K562 (cell line): ENCODE results near the gene NOX5.

ENCODE experiments used
- CBX3 ChIP-seq, 2 experiments: IDR thresholded peaks; 1 replicate in 1 of 2; 2 replicates in 1 of 2; pipeline ENCODE4 v1.6.1; 2012; ENCODE audit warnings: inconsistent platforms in 2 of 2, low read length in 2 of 2, borderline replicate concordance in 1 of 2, control low read depth in 1 of 2
- CTCF ChIP-seq, 3 experiments: IDR thresholded peaks in 2 of 3; conservative IDR thresholded peaks in 1 of 3; 2 replicates each; pipeline ENCODE4 v1.5.1; 2011 to 2012; ENCODE audit warnings: low read length in 3 of 3, mild to moderate bottlenecking in 3 of 3, control low read depth in 2 of 3, improper control_type of control experiment in 1 of 3, inconsistent platforms in 1 of 3, low read depth in 1 of 3, mixed read lengths in 1 of 3, moderate library complexity in 1 of 3; ENCODE audit not compliant: insufficient read depth in 2 of 3
- ESRRA ChIP-seq: fragments of 450-650 bp; IDR thresholded peaks from 2 replicates; pipeline ENCODE4 v1.6.1; 2014; ENCODE audit warnings: low read depth, mild to moderate bottlenecking, moderate library complexity, borderline replicate concordance
- HDAC2 ChIP-seq: fragments of 450-650 bp; IDR thresholded peaks from 2 replicates; pipeline ENCODE4 v1.6.1; 2016; ENCODE audit warnings: mild to moderate bottlenecking
- KDM1A ChIP-seq, 2 experiments: fragments of 450-650 bp; IDR thresholded peaks; 2 replicates each; pipeline ENCODE4 v1.6.1; 2016; ENCODE audit warnings: mild to moderate bottlenecking in 2 of 2
- PATZ1 ChIP-seq: fragments of 250-450 bp; sonication (Bioruptor Pico); IDR thresholded peaks from 2 replicates; pipeline ENCODE4 v1.5.0; 2020; ENCODE audit warnings: mild to moderate bottlenecking, borderline replicate concordance
- PML ChIP-seq: IDR thresholded peaks from 2 replicates; pipeline ENCODE4 v1.6.1; 2012; ENCODE audit warnings: low read length, inconsistent platforms
- SMAD2 ChIP-seq: fragments of 150-350 bp; IDR thresholded peaks from 2 replicates; pipeline ENCODE4 v1.6.1; 2014; ENCODE audit warnings: low read depth, mild to moderate bottlenecking, low read length
- ZC3H4 ChIP-seq: sonication (generic); formaldehyde crosslinking; IDR thresholded peaks from 2 replicates; pipeline ENCODE4 v1.9.0; 2021; ENCODE audit warnings: missing genetic modification reagents, borderline replicate concordance
- ZC3H8 ChIP-seq: fragments of 450-650 bp; IDR thresholded peaks from 2 replicates; pipeline ENCODE4 v1.6.1; 2017
- ZNF354B ChIP-seq: fragments of 250-450 bp; sonication (Bioruptor Pico); IDR thresholded peaks from 2 replicates; pipeline ENCODE4 v1.4.0; 2020
- ZNF785 ChIP-seq: fragments of 250-450 bp; sonication (Bioruptor Pico); IDR thresholded peaks from 2 replicates; pipeline ENCODE4 v1.4.0; 2020; ENCODE audit warnings: mild to moderate bottlenecking

- no peak for TF ChIP-seq KDM1A (IDR thresholded peaks at IDR 0.05)
- no peak for TF ChIP-seq ZNF785 (CRISPR knock-in tag)
- TF ChIP-seq ESRRA = no peak
- no peak for TF ChIP-seq SMAD2
- TF ChIP-seq PML = no peak
- no peak for TF ChIP-seq ZC3H4
- TF ChIP-seq CBX3 (IDR thresholded peaks at IDR 0.05; ENCODE audit: borderline replicate concordance in 1 of 2, low read length in 2 of 2) = no peak
- no peak for TF ChIP-seq ZNF354B (CRISPR knock-in tag)
- no peak for TF ChIP-seq CTCF (IDR thresholded peaks at IDR 0.05 in 2 of 3, conservative IDR thresholded peaks at IDR 0.05 in 1 of 3; ENCODE audit: insufficient read depth in 2 of 3, low read depth in 1 of 3, low read length in 3 of 3)
- no peak for TF ChIP-seq PATZ1
- no peak for TF ChIP-seq HDAC2
- no peak for TF ChIP-seq ZC3H8
Measured at GRCh38 chr15:69034352-69034751, 19.9 kb downstream of the NOX5 start.
